Measurements from ENCODE around the gene RETSAT.
"Not testable (repeated sequence)": the region's sequence is repeated elsewhere in the genome, so short reads cannot be mapped to it uniquely, and the experiment has no call there.

RETSAT gene

DNA sequence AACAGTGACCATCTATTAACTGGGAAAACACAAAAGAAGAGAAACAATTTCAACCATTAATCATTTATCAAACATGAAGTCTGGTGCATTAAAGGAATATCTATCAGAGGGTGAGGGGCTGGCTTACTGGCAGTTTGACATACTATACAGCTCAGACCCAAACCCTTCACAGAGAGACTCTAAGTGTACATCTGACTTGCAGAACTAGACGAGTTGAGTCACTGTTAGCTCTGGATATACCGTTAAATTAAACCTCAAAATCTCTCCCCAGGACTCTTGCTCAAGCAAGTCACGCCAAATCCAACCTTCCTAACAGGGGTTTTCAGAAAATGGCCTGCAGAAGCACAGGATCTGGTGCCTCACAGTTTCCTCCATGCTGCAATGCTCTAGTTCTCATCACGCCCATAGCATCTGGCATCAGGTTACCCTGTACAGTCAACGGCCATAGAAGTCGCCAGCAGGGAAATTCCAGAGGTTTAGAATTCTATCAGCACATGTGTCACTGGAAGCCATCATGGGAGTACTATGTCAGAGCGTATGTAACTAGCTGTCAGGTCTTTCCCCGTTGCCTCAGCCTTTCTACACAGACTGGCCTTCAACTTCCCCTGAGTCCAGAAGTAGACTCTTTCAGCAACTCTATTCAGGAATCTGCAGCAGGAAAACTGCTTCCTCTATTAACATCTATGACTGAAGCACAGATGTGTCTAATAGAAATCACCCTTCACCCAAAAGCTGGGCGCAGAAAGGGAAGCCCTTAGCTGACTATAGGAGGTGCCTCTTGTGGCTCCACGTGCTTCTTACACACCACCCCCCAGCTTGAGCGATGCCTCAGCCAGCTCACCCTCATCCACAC lies 35.9 kb downstream of the RETSAT start:
- DNase-seq: peak in 1 of 42 donors; percentile 35
- intact Hi-C loops (cut with DNase I): no loop called here

DNA sequence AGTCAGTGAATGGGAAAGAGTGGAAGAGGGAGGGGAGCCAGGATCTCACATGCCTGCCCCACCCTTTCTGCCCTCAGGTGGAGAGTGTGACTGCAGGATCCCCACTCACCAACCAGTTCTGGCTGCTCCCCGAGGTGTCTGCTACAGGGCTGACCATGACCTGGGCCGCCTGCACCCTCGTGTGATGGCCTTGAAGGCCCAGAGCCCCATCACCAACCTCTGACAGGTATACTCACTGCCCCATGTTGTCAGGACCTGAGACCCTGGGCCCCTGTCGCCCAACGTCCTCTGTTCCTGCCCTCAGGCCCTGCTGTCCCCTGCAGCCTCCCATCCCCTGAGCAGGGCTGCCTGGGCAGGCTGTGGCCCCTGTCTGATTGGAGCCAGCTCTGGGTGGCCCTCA lies 38.4 kb downstream of the RETSAT start:
- intact Hi-C loops (cut with DNase I): not testable (repeated sequence)
- peak in 1 of 42 donors; percentile 1 for DNase-seq

DNA sequence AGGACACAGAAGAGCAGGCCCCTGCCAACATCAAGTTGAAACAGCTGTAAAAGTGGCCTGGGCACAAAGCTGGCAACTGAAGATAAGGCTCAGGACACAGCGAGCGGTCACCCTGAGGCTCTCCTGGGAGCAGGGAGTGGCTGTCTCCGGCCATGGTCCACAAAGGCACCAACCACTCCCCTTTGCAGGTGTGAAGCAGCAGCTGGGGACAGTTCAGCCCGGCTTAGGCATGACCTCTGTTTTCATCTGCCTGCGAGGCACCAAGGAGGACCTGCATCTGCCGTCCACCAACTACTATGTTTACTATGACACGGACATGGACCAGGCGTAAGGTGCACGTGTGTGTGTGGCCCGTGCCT lies 39.5 kb downstream of the RETSAT start:
- no peak for DNase-seq
- intact Hi-C loops (cut with DNase I): no loop called here

DNA sequence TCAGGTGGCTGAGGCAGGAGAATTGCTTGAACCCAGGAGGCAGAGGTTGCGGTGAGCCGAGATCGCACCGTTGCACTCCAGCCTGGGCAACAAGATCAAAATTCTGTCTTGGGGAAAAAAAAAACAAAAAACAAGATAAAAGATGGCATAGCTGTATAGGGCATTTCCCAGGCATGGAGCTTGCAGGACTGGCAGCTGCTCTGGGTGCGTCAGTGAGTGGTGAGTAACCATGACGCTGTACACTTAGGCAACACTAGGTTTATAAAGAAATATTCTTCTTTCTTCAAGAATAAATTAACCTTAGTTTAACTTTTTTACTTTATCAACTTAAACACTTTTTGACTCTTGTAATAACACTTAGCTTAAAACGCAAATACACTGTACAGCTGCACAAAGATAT lies 41.9 kb downstream of the RETSAT start:
- no peak for DNase-seq
- intact Hi-C loops (cut with DNase I): no loop called here

DNA sequence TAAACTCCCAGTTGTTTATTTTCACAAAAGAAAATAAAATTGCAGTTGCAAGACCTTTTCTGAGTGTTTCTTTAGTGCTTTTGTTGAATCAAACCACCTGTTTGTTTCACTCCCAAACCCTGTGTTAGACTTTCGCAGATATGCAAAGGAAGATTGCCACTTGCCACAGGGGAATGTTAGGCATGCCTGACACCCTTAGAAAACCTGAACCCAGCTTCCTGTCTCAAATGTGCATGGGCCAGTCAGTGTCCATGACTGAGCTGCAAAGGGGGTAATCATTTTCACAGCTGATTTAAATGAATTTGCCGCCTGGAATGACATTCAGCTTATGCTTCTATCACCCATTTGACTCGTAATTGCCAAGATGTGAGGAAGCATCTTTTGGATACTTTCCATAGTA lies 44.0 kb downstream of the RETSAT start:
- DNase-seq: no peak
- intact Hi-C loops (cut with DNase I): no loop called here

DNA sequence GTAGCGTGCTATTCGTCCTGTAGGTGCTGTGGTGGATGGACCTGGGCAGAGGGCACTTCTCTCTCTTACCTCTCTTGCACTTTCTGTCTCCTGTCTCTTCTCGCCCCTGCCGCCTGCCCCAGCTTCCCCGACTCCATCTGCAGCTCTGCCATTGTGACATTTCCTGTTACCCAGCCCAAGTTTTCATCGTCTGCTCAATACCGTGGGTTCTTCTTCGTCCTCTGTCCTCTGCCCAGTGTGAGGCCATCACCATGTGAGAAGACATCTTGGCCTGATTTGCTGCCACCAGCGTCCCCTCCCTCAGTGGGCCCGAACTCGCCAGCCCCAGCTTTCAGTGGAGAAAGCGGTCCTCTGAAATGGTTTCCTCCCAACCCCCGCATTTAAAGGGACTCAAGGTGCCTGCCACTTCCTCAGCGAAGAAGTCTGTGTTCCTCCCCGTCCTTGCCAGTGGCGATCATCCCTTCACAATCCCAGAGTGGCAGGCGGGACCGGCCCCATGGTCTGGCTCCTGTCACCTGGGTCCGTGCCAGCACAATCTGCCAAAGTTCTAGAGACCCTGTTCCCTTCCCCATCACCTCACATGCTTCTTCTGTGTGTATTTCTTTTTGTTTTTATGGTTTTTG lies 44.5 kb downstream of the RETSAT start:
- intact Hi-C loops (cut with DNase I): no loop called here
- DNase-seq: peak in 4 of 42 donors; percentile 26 to 46 (median 37)

DNA sequence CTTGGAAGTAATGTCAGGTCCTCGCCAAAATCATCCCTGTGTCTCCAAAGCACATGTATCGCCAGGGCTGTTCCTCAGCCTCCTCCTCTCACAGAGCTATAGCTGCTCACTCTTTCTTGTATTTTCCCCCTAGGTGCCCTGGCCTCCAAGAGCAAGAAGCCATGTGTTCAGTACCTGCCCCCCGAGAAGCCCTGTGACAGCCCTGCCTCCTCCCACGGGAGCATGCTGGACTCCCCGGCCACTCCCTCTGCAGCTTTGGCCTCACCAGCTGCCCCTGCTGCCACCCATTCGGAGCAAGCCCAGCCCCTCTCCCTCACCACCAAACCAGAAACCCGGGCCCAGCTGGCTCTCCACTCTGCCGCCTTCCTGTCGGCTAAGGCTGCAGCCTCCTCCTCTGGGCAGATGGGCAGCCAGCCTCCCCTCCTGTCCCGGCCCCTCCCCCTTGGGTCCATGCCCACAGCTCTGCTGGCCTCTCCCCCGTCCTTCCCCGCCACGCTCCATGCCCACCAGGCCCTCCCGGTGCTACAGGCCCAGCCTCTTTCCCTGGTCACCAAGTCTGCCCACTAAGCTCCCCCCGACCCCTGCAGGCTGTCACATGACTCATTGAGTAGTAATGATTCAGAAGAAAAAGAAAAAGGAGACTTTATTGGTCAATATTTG lies 45.3 kb downstream of the RETSAT start:
- peak; percentile 25 to 85 (median 70) for DNase-seq

DNA sequence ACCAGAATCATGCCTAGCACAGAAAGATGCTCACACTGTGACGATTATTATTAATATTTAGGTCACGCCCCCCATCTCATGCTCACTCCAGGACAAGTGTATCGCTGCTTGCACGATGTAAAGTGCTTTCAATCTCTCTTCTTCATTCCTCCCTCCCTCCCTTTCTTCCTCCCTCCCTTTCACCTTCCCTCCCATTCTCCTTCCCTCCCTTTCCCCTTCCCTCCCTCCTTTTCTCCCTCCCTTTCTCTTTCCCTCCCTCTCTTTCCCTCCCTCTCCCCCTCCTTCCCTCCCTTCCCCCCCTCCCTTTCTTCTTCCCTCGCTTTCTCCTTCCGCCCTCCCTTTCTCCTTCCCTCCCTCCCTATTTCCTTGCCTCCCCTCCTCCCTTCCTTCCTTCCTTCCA lies 46.1 kb downstream of the RETSAT start:
- intact Hi-C loops (cut with DNase I): no loop called here
- DNase-seq: no peak

More for the DNA sequence above, 45.3 kb downstream of the RETSAT start:
- intact Hi-C loops (cut with DNase I): no loop called here

DNA sequence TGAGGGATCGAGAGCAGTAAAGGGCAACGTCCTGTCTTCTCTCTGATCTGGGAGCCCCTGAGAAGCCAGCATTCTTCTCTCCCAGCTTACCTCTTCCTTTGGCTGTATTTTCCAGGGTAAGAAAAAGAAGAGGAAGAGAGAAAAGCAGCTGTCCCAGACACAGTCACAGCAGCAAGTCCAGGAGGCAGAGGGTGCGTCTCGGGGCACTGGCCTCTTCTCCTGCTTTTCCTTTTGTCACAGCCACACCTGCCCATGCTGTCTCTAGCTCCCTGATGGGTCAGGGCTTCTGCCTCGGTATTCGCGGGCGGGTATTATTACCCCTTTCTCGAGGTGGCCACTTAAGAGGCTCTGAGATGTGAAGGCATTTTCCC lies 46.8 kb downstream of the RETSAT start:
- DNase-seq: peak in 1 of 42 donors; percentile 10
- intact Hi-C loops (cut with DNase I): no loop called here

DNA sequence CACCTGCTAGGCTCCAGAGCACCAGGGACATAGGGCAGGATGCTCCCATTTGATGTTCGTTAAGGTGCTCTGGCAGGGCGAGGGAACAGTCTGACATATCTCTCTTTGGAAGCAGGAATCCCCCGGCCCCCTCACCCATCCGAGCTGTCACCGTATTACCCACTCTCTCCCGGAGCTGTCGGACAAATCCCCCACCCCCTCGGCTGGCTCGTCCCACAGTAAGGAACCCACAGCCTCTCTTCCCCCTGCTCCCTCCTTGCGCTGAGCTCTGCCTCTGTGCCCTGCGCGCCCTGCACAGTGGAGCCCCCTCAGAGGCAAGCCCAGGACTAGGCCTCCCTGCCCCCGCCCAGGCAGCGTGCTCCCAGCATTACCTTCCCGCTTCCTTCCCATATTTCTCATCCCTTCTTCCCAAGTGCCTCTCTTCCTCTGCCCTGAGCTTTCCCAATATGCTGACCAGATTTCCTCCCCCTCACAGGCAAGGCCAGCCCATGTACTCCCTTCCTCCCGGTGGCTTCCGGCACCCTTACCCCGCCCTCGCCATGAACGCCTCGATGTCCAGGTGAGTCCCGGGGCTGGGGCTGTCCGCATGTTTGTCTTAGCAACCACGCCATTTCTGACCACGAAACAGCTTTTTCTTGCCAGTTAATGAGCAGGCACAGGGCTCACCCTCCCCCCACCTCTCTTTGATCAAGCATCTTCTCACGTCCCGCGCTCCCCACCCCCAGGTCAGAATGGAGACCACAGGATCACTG lies 50.4 kb downstream of the RETSAT start:
- peak in 1 of 42 donors; percentile 21 for DNase-seq
- intact Hi-C loops (cut with DNase I): no loop called here

DNA sequence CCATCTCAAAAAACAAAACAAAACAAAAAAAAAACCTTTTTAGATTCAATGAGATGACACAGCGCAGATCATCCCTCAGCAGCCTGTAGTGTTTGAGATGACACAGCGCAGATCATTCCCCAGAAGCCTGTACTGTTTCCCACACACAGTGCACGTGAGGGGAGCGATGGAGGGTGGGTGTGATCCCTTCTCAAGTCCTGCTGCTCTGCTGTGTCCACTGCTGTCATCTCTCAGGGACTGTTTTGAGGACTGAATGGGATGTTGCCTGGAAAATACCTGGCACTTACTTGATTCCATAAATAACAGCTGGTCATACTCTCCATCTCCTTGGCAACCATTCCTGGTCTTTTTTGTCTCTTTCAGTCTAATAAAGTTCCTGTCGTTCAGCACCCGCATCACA lies 52.2 kb downstream of the RETSAT start:
- intact Hi-C loops (cut with DNase I): no loop called here

More for the DNA sequence above, 52.2 kb downstream of the RETSAT start:
- DNase-seq: peak in 20 of 42 donors; percentile 14 to 60 (median 46)
